Esophagus muscularis mucosa (tissue), 4 donors: Measurements from ENCODE around the gene NCR1. TPM values are rescaled to one million over a fixed set of nuclear protein-coding genes. Genes with fewer than 3 reads are reported as not detected.
"Not testable (repeated sequence)": the region's sequence is repeated elsewhere in the genome, so short reads cannot be mapped to it uniquely, and the experiment has no call there.

Experiments
- DNase-seq: peaks from one replicate; pipeline ENCODE4 v3.0.0-alpha.2; 2017; ENCODE audit errors: extremely low spot score
- H3K27ac ChIP-seq, 4 donors: fragments of 200-600 bp; sonication (generic); replicated peaks in 1 of 4; 1 replicate in 3 of 4; 2 replicates in 1 of 4; pipeline ENCODE4 v1.5.1; 2016 to 2019; ENCODE audit warnings: mild to moderate bottlenecking in 1 of 4
- H3K27me3 ChIP-seq, 4 donors: fragments of 200-600 bp; sonication (generic); one replicate each; pipeline versions ENCODE4 v1.5.1 to v1.6.0; 2016 to 2019
- H3K36me3 ChIP-seq, 4 donors: fragments of 200-600 bp; sonication (generic); one replicate each; pipeline ENCODE4 v1.5.1; 2016 to 2019
- H3K4me1 ChIP-seq, 4 donors: fragments of 200-600 bp; sonication (generic); one replicate each; pipeline ENCODE4 v1.5.1; 2016 to 2019
- H3K4me3 ChIP-seq, 4 donors: fragments of 200-600 bp; sonication (generic); 1 replicate in 2 of 4; 2 replicates in 2 of 4; pipeline ENCODE4 v1.5.1; 2016 to 2019; ENCODE audit warnings: mild to moderate bottlenecking in 4 of 4, moderate library complexity in 1 of 4
- H3K9me3 ChIP-seq, 4 donors: fragments of 200-600 bp; sonication (generic); 1 replicate in 3 of 4; 2 replicates in 1 of 4; pipeline ENCODE4 v1.5.1; 2016 to 2019
- EP300 ChIP-seq: sonication (generic); formaldehyde crosslinking; IDR thresholded peaks from one replicate; pipeline ENCODE4 v1.6.1; 2017; ENCODE audit warnings: antibody characterized with exemption
- POLR2A ChIP-seq: fragments of 450-650 bp; IDR thresholded peaks from one replicate; pipeline ENCODE4 v1.6.1; 2017; ENCODE audit warnings: antibody characterized with exemption, moderate library complexity, mild to moderate bottlenecking, low read depth
- POLR2AphosphoS5 ChIP-seq, 2 donors: sonication (generic); formaldehyde crosslinking; IDR thresholded peaks; one replicate each; pipeline ENCODE4 v1.6.1; 2017; ENCODE audit warnings: antibody characterized with exemption in 2 of 2
- WGBS: methylation state at CpG from one replicate; pipeline ENCODE4 v1.1.5; 2018; 5-methylcytosine and 5-hydroxymethylcytosine counted together
- intact Hi-C: fragments of 100-400 bp; cut with DNase I; formaldehyde crosslinking; loops from one replicate; pipeline ENCODE4 v1.15.1; 2023
- total RNA-seq, 4 donors: library from RNA; depleted of rRNA; stranded (reverse); fragments of >200 nt; gene quantifications; one replicate each; pipeline versions ENCODE4 v1.1.0 to v1.2.1, GENCODE V29; 2016
- TF ChIP-seq, protein P1 (sequence below), 3 experiments: fragments of 200-600 bp in 2 of 3; fragments of 450-650 bp in 1 of 3; sonication (generic) in 2 of 3; IDR thresholded peaks; one replicate each; pipeline ENCODE4 v1.5.1; 2017 to 2019; ENCODE audit warnings: antibody characterized with exemption in 3 of 3, mild to moderate bottlenecking in 2 of 3, moderate library complexity in 1 of 3

Gene NCR1
- total RNA-seq, 4 donors from 2014 or later, result 0.33 TPM; not detected in 3

DNA sequence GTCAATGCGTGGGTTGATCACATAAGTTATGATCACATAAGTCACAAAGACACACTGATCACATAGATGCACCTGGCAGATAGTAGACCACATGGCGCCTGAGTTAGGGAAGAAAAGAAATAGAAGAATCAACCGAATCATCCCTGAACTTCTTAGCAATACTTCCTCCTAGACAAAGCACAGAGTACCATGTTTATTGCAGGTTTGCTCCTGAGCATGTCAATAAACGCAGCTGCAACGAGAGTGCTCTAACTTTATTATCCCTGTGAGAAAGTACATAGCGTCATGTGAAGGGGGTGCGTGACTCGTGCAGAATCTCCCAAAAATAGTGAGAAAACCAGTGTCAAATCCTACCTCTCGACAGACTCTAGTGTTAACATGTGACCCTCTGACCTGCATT lies 17.3 kb downstream of the NCR1 start:
- intact Hi-C loops, result no loop called here
- DNase-seq, result no peak
- 73% methylated on average over 9 of the region's 9 CpGs for whole genome bisulfite sequencing
- Histone ChIP-seq H3K27me3 (peaks cover 0 to 24% (median 0%) of the 10 kb centered on the region in 4 donors), H3K36me3 (no peaks in the 10 kb centered on the region), H3K4me1 (no peaks in the 10 kb centered on the region), H3K27ac (no peak overlapping the region), H3K4me3 (no peak overlapping the region), H3K9me3 (peaks cover 0 to 13% (median 6%) of the 10 kb centered on the region in 4 donors)
- TF ChIP-seq, protein P1, sequence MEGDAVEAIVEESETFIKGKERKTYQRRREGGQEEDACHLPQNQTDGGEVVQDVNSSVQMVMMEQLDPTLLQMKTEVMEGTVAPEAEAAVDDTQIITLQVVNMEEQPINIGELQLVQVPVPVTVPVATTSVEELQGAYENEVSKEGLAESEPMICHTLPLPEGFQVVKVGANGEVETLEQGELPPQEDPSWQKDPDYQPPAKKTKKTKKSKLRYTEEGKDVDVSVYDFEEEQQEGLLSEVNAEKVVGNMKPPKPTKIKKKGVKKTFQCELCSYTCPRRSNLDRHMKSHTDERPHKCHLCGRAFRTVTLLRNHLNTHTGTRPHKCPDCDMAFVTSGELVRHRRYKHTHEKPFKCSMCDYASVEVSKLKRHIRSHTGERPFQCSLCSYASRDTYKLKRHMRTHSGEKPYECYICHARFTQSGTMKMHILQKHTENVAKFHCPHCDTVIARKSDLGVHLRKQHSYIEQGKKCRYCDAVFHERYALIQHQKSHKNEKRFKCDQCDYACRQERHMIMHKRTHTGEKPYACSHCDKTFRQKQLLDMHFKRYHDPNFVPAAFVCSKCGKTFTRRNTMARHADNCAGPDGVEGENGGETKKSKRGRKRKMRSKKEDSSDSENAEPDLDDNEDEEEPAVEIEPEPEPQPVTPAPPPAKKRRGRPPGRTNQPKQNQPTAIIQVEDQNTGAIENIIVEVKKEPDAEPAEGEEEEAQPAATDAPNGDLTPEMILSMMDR (IDR thresholded peaks at IDR 0.05), result no peak
- no peak for TF ChIP-seq POLR2AphosphoS5 (IDR thresholded peaks at IDR 0.05)
- no peak for TF ChIP-seq EP300
- no peak for TF ChIP-seq POLR2A

- Histone ChIP-seq H3K4me1 (no peaks in the 10 kb centered on the region), H3K27ac (no peak overlapping the region), H3K4me3 (no peak overlapping the region), H3K27me3 (peaks cover 0 to 13% (median 0%) of the 10 kb centered on the region in 4 donors), H3K9me3 (peaks cover 0 to 23% (median 17%) of the 10 kb centered on the region in 4 donors), H3K36me3 (no peaks in the 10 kb centered on the region)
- 91% methylated on average over 2 of the region's 2 CpGs for WGBS
- TF ChIP-seq, protein P1 (IDR thresholded peaks at IDR 0.05), result no peak
- TF ChIP-seq POLR2A (no peak), EP300 (no peak), POLR2AphosphoS5 (IDR thresholded peaks at IDR 0.05) (no peak)
- no peak for DNase-seq
- intact Hi-C loops, result no loop called here
Observed at GRCh38 chr19:54928299-54928698, 22.4 kb downstream of the NCR1 start.

DNA sequence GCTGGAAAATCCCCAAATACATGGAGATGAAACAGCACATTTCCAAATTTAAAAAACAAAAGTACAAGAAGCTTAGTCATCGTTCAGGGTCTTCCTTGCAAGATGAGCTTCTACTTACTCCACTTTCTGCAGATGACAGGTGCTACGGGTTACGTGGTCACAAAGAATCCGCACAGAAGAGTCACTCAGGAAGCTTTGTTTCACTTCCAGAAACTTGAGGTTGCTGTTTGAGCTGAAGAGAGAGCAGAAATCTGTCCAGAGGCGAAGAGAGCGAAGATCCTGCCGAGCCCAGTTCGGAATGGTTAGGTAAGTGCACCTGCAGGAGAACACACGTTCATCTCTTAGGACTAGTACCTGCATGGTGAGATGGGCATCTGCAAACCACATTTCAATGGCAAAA lies 32.0 kb downstream of the NCR1 start:
- TF ChIP-seq EP300 (no peak), POLR2AphosphoS5 (IDR thresholded peaks at IDR 0.05) (no peak), POLR2A (no peak)
- TF ChIP-seq, protein P1 (IDR thresholded peaks at IDR 0.05), result no peak
- Histone ChIP-seq H3K27me3 (peaks cover 0 to 37% (median 2%) of the 10 kb centered on the region in 4 donors), H3K4me3 (no peak overlapping the region), H3K36me3 (no peaks in the 10 kb centered on the region), H3K27ac (no peak overlapping the region), H3K4me1 (no peaks in the 10 kb centered on the region), H3K9me3 (no peaks in the 10 kb centered on the region)
- no peak for DNase-seq
- intact Hi-C loops, result no loop called here
- WGBS, result 82% methylated on average over 9 of the region's 9 CpGs

- Histone ChIP-seq H3K9me3 (no peaks in the 10 kb centered on the region), H3K27ac (no peak overlapping the region), H3K4me1 (no peaks in the 10 kb centered on the region), H3K27me3 (peaks cover 0 to 36% (median 2%) of the 10 kb centered on the region in 4 donors), H3K36me3 (no peaks in the 10 kb centered on the region), H3K4me3 (no peak overlapping the region)
- TF ChIP-seq POLR2A (no peak), POLR2AphosphoS5 (IDR thresholded peaks at IDR 0.05) (no peak), EP300 (no peak)
- TF ChIP-seq, protein P1 (IDR thresholded peaks at IDR 0.05), result no peak
- 80% methylated on average over 11 of the region's 11 CpGs for WGBS
- intact Hi-C loops, result no loop called here
- no peak for DNase-seq
Observed at GRCh38 chr19:54938906-54939305, 33.0 kb downstream of the NCR1 start.

DNA sequence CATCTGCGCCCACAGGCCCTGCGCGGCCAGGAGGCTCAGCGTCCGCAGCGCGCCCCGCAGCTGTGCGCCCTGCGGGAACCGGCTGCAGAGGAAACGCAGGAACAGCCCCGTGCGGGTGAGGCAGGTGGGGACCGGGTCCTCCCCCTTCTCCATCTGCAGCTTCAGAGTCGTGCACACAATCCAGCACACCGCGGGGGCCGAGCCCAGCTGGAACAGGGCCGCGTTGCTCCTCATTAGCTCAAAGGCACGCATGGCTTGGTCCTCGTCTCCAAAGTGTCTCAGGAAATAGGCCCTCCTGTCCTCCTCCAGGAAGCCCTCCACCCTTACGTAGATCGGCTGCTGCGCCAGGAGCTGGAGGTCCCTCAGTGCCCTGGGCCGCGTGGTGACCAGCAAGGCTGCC lies 33.6 kb downstream of the NCR1 start:
- H3K27ac ChIP-seq, intact Hi-C loops, H3K4me1 ChIP-seq, H3K4me3 ChIP-seq, DNase-seq, H3K36me3 ChIP-seq, H3K9me3 ChIP-seq: not testable (repeated sequence)
- 48% methylated on average over 6 of the region's 28 CpGs for WGBS
- H3K27me3 ChIP-seq, result peaks cover 0 to 29% (median under 1%) of the 10 kb centered on the region in 4 donors

- H3K36me3 ChIP-seq, DNase-seq, H3K9me3 ChIP-seq, H3K27ac ChIP-seq, H3K4me1 ChIP-seq, intact Hi-C loops, H3K4me3 ChIP-seq: not testable (repeated sequence)
- WGBS, result 54% methylated on average over 11 of the region's 11 CpGs
- H3K27me3 ChIP-seq, result peaks cover 0 to 13% (median 0%) of the 10 kb centered on the region in 4 donors
Observed at GRCh38 chr19:54943772-54944361, 37.9 kb downstream of the NCR1 start.
